ENCODE data around the gene ANTXR1. TPM values are rescaled to one million over a fixed set of nuclear protein-coding genes. Genes with fewer than 3 reads are reported as not detected.

The ANTXR1 gene
- total and polyA plus RNA-seq, 4 experiments from 2014 or later, result 0.58 TPM; not detected in 3

- ChIA-PET CTCF (ENCODE audit: partially characterized antibody) (no interaction called here), POLR2A (ENCODE audit: partially characterized antibody) (no interaction called here)
- peaks cover 18 to 19% of the 10 kb centered on the region in 2 donors for H3K27me3 Mint-ChIP-seq
Observed at GRCh38 chr2:69243652-69244051, 230.7 kb downstream of the ANTXR1 start.

GRCh38 chr2:69244882-69245281 lies 231.9 kb downstream of the ANTXR1 start:
- ChIA-PET POLR2A (ENCODE audit: partially characterized antibody) (no interaction called here), CTCF (ENCODE audit: partially characterized antibody) (no interaction called here)
- intact Hi-C loops (cut with micrococcal nuclease), result no loop called here
- no peak for DNase-seq
- Mint-ChIP-seq H3K36me3 (no peaks in the 10 kb centered on the region), H3K27ac (no peak overlapping the region), H3K9me3 (no peaks in the 10 kb centered on the region), H3K4me1 (no peaks in the 10 kb centered on the region), H3K4me3 (no peak overlapping the region), H3K27me3 (peaks cover 19% of the 10 kb centered on the region in 2 donors)
- Histone ChIP-seq H3K27me3 (ENCODE audit: insufficient read depth, low read length) (no peaks in the 10 kb centered on the region), H3K27ac (ENCODE audit: low read depth, low read length) (no peak overlapping the region), H3K36me3 (ENCODE audit: insufficient read depth, low read length) (no peaks in the 10 kb centered on the region), H3K9me3 (ENCODE audit: control insufficient read depth in 1 of 2, low read length in 2 of 2) (no peaks in the 10 kb centered on the region), H3K4me1 (ENCODE audit: insufficient read depth, low read length) (no peaks in the 10 kb centered on the region), H3K4me3 (ENCODE audit: low read length in 2 of 2) (no peak overlapping the region)

More at GRCh38 chr2:69243652-69244051, 230.7 kb downstream of the ANTXR1 start:
- Histone ChIP-seq H3K27ac (ENCODE audit: low read depth, low read length) (no peak overlapping the region), H3K36me3 (ENCODE audit: insufficient read depth, low read length) (no peaks in the 10 kb centered on the region), H3K4me1 (ENCODE audit: insufficient read depth, low read length) (no peaks in the 10 kb centered on the region), H3K9me3 (ENCODE audit: control insufficient read depth in 1 of 2, low read length in 2 of 2) (no peaks in the 10 kb centered on the region), H3K4me3 (ENCODE audit: low read length in 2 of 2) (no peak overlapping the region), H3K27me3 (ENCODE audit: insufficient read depth, low read length) (no peaks in the 10 kb centered on the region)
- intact Hi-C loops (cut with micrococcal nuclease), result no loop called here
- no peak for DNase-seq
- no peaks in the 10 kb centered on the region for H3K4me1 Mint-ChIP-seq
- H3K36me3 Mint-ChIP-seq, result no peaks in the 10 kb centered on the region
- no peak overlapping the region for H3K4me3 Mint-ChIP-seq
- no peaks in the 10 kb centered on the region for H3K9me3 Mint-ChIP-seq
- no peak overlapping the region for H3K27ac Mint-ChIP-seq

GRCh38 chr2:69247583-69247982 lies 234.6 kb downstream of the ANTXR1 start:
- Histone ChIP-seq H3K36me3 (ENCODE audit: insufficient read depth, low read length) (no peaks in the 10 kb centered on the region), H3K4me1 (ENCODE audit: insufficient read depth, low read length) (no peaks in the 10 kb centered on the region), H3K4me3 (ENCODE audit: low read length in 2 of 2) (no peak overlapping the region), H3K27ac (ENCODE audit: low read depth, low read length) (no peak overlapping the region), H3K9me3 (ENCODE audit: control insufficient read depth in 1 of 2, low read length in 2 of 2) (no peaks in the 10 kb centered on the region), H3K27me3 (ENCODE audit: insufficient read depth, low read length) (no peaks in the 10 kb centered on the region)
- no peak overlapping the region for H3K27ac Mint-ChIP-seq
- no peak overlapping the region for H3K4me3 Mint-ChIP-seq
- H3K27me3 Mint-ChIP-seq, result peaks cover 25 to 27% of the 10 kb centered on the region in 2 donors
- H3K36me3 Mint-ChIP-seq, result no peaks in the 10 kb centered on the region
- no peaks in the 10 kb centered on the region for H3K9me3 Mint-ChIP-seq
- ChIA-PET CTCF (ENCODE audit: partially characterized antibody) (no interaction called here), POLR2A (ENCODE audit: partially characterized antibody) (no interaction called here)
- no peak for DNase-seq
- H3K4me1 Mint-ChIP-seq, result no peaks in the 10 kb centered on the region
- intact Hi-C loops (cut with micrococcal nuclease), result no loop called here

- Mint-ChIP-seq H3K27ac (no peak overlapping the region), H3K36me3 (no peaks in the 10 kb centered on the region), H3K9me3 (no peaks in the 10 kb centered on the region), H3K4me3 (no peak overlapping the region), H3K27me3 (peaks cover 25 to 29% of the 10 kb centered on the region in 2 donors), H3K4me1 (no peaks in the 10 kb centered on the region)
- Histone ChIP-seq H3K9me3 (ENCODE audit: control insufficient read depth in 1 of 2, low read length in 2 of 2) (no peaks in the 10 kb centered on the region), H3K36me3 (ENCODE audit: insufficient read depth, low read length) (no peaks in the 10 kb centered on the region), H3K27ac (ENCODE audit: low read depth, low read length) (no peak overlapping the region), H3K4me1 (ENCODE audit: insufficient read depth, low read length) (no peaks in the 10 kb centered on the region), H3K27me3 (ENCODE audit: insufficient read depth, low read length) (no peaks in the 10 kb centered on the region), H3K4me3 (ENCODE audit: low read length in 2 of 2) (no peak overlapping the region)
- no peak for DNase-seq
- CTCF ChIA-PET (ENCODE audit: partially characterized antibody), result no interaction called here
- POLR2A ChIA-PET (ENCODE audit: partially characterized antibody), result no interaction called here
- intact Hi-C loops (cut with micrococcal nuclease), result no loop called here
Observed at GRCh38 chr2:69248232-69248631, 235.3 kb downstream of the ANTXR1 start.

- Mint-ChIP-seq H3K9me3 (peaks cover 0 to under 1% (median 0%) of the 10 kb centered on the region in 8 donors), H3K27ac (no peak overlapping the region), H3K36me3 (no peaks in the 10 kb centered on the region), H3K4me1 (no peaks in the 10 kb centered on the region), H3K27me3 (peaks cover 32 to 39% of the 10 kb centered on the region in 2 donors), H3K4me3 (no peak overlapping the region)
- ChIA-PET CTCF (ENCODE audit: partially characterized antibody) (no interaction called here), POLR2A (ENCODE audit: partially characterized antibody) (no interaction called here)
- no peak for DNase-seq
- Histone ChIP-seq H3K36me3 (ENCODE audit: insufficient read depth, low read length) (no peaks in the 10 kb centered on the region), H3K27ac (ENCODE audit: low read depth, low read length) (no peak overlapping the region), H3K4me3 (ENCODE audit: low read length in 2 of 2) (no peak overlapping the region), H3K27me3 (ENCODE audit: insufficient read depth, low read length) (no peaks in the 10 kb centered on the region), H3K9me3 (ENCODE audit: control insufficient read depth in 1 of 2, low read length in 2 of 2) (no peaks in the 10 kb centered on the region), H3K4me1 (ENCODE audit: insufficient read depth, low read length) (no peaks in the 10 kb centered on the region)
- intact Hi-C loops (cut with micrococcal nuclease), result no loop called here
Observed at GRCh38 chr2:69250981-69251380, 238.0 kb downstream of the ANTXR1 start.

- Histone ChIP-seq H3K36me3 (ENCODE audit: insufficient read depth, low read length) (no peaks in the 10 kb centered on the region), H3K27ac (ENCODE audit: low read depth, low read length) (no peak overlapping the region), H3K9me3 (ENCODE audit: control insufficient read depth in 1 of 2, low read length in 2 of 2) (no peaks in the 10 kb centered on the region), H3K4me3 (ENCODE audit: low read length in 2 of 2) (no peak overlapping the region), H3K4me1 (ENCODE audit: insufficient read depth, low read length) (no peaks in the 10 kb centered on the region), H3K27me3 (ENCODE audit: insufficient read depth, low read length) (peaks cover 4% of the 10 kb centered on the region)
- Mint-ChIP-seq H3K4me1 (no peaks in the 10 kb centered on the region), H3K27me3 (peaks cover 31 to 42% of the 10 kb centered on the region in 2 donors), H3K27ac (no peak overlapping the region), H3K4me3 (no peak overlapping the region), H3K9me3 (peaks cover 0 to 6% (median under 1%) of the 10 kb centered on the region in 8 donors), H3K36me3 (no peaks in the 10 kb centered on the region)
- POLR2A ChIA-PET (ENCODE audit: partially characterized antibody), result no interaction called here
- CTCF ChIA-PET (ENCODE audit: partially characterized antibody), result no interaction called here
- intact Hi-C loops (cut with micrococcal nuclease), result no loop called here
- no peak for DNase-seq
Observed at GRCh38 chr2:69251943-69252342, 239.0 kb downstream of the ANTXR1 start.

- H3K27ac Mint-ChIP-seq, result no peak overlapping the region
- POLR2A ChIA-PET (ENCODE audit: partially characterized antibody), result no interaction called here
Observed at GRCh38 chr2:69253112-69253511, 240.1 kb downstream of the ANTXR1 start.

More at GRCh38 chr2:69253112-69253511, 240.1 kb downstream of the ANTXR1 start:
- H3K4me3 Mint-ChIP-seq, result no peak overlapping the region
- Histone ChIP-seq H3K4me1 (ENCODE audit: insufficient read depth, low read length) (no peaks in the 10 kb centered on the region), H3K9me3 (ENCODE audit: control insufficient read depth in 1 of 2, low read length in 2 of 2) (no peaks in the 10 kb centered on the region), H3K27me3 (ENCODE audit: insufficient read depth, low read length) (peaks cover 4% of the 10 kb centered on the region), H3K36me3 (ENCODE audit: insufficient read depth, low read length) (no peaks in the 10 kb centered on the region), H3K4me3 (ENCODE audit: low read length in 2 of 2) (no peak overlapping the region), H3K27ac (ENCODE audit: low read depth, low read length) (no peak overlapping the region)
- CTCF ChIA-PET (ENCODE audit: partially characterized antibody), result no interaction called here
- peaks cover 28 to 37% of the 10 kb centered on the region in 2 donors for H3K27me3 Mint-ChIP-seq
- H3K4me1 Mint-ChIP-seq, result no peaks in the 10 kb centered on the region
- no peak for DNase-seq
- H3K36me3 Mint-ChIP-seq, result no peaks in the 10 kb centered on the region
- H3K9me3 Mint-ChIP-seq, result peaks cover 0 to 18% (median 8%) of the 10 kb centered on the region in 8 donors
- intact Hi-C loops (cut with micrococcal nuclease), result no loop called here
